Activated CD8-positive, alpha-beta memory T cell treated with anti-CD3 and anti-CD28 coated beads for 36 hours (primary cell): ENCODE measurements around the gene BMP2. TPM values are rescaled to one million over a fixed set of nuclear protein-coding genes. Genes with fewer than 3 reads are reported as not detected.

Experiments
- CTCF ChIA-PET: fragments of 350-600 bp; sonication (Branson Sonifier 250); formaldehyde crosslinking; loops from one replicate; lab custom pipeline; 2021; ENCODE audit warnings: antibody characterized with exemption; lab: Charles Lee
- POLR2A ChIA-PET: fragments of 350-600 bp; sonication (Branson Sonifier 250); formaldehyde crosslinking; loops from one replicate; lab custom pipeline; 2021; ENCODE audit warnings: antibody characterized with exemption; lab: Charles Lee
- total RNA-seq, 2 experiments: library from RNA; stranded (reverse); gene quantifications; one replicate each; pipeline ENCODE4 v1.2.3, GENCODE V29; 2021

The BMP2 gene
- total RNA-seq = not detected

- ChIA-PET POLR2A (no interaction called here), CTCF (no interaction called here)
Observed at GRCh38 chr20:6767536-6768227, at the start of gene BMP2. Gene BMP2 (plus strand): TSS chr20:6767686. CDS start chr20:6770127, 2,441 bp downstream.

GRCh38 chr20:6718662-6719368, 48.7 kb upstream of the BMP2 start:
- ChIA-PET CTCF (no interaction called here), POLR2A (no interaction called here)

- ChIA-PET POLR2A (no interaction called here), CTCF (no interaction called here)
Observed at GRCh38 chr20:6719369-6719721, 48.1 kb upstream of the BMP2 start.

- POLR2A ChIA-PET = no interaction called here
- CTCF ChIA-PET = no interaction called here
Observed at GRCh38 chr20:6726761-6727160, 40.7 kb upstream of the BMP2 start.

GRCh38 chr20:6730672-6731328, 36.7 kb upstream of the BMP2 start:
- ChIA-PET CTCF (no interaction called here), POLR2A (no interaction called here)

GRCh38 chr20:6732001-6732447, 35.5 kb upstream of the BMP2 start:
- ChIA-PET POLR2A (no interaction called here), CTCF (no interaction called here)

GRCh38 chr20:6732851-6733250, 34.6 kb upstream of the BMP2 start:
- POLR2A ChIA-PET = no interaction called here
- CTCF ChIA-PET = no interaction called here

GRCh38 chr20:6733965-6734364, 33.5 kb upstream of the BMP2 start:
- CTCF ChIA-PET = no interaction called here
- POLR2A ChIA-PET = no interaction called here

- ChIA-PET CTCF (no interaction called here), POLR2A (no interaction called here)
Observed at GRCh38 chr20:6735942-6736845, 31.3 kb upstream of the BMP2 start.

GRCh38 chr20:6739406-6739805, 28.1 kb upstream of the BMP2 start:
- ChIA-PET CTCF (no interaction called here), POLR2A (no interaction called here)

- ChIA-PET CTCF (no interaction called here), POLR2A (no interaction called here)
Observed at GRCh38 chr20:6740096-6740495, 27.4 kb upstream of the BMP2 start.

- CTCF ChIA-PET = no interaction called here
Observed at GRCh38 chr20:6744180-6744579, 23.3 kb upstream of the BMP2 start.

GRCh38 chr20:6744805-6745204, 22.7 kb upstream of the BMP2 start:
- ChIA-PET POLR2A (no interaction called here), CTCF (no interaction called here)

More at GRCh38 chr20:6744180-6744579, 23.3 kb upstream of the BMP2 start:
- POLR2A ChIA-PET = no interaction called here

- CTCF ChIA-PET = no interaction called here
- POLR2A ChIA-PET = no interaction called here
Observed at GRCh38 chr20:6746901-6747609, 20.4 kb upstream of the BMP2 start.

- POLR2A ChIA-PET = no interaction called here
- CTCF ChIA-PET = no interaction called here
Observed at GRCh38 chr20:6750438-6750837, 17.0 kb upstream of the BMP2 start.

- ChIA-PET CTCF (no interaction called here), POLR2A (no interaction called here)
Observed at GRCh38 chr20:6756693-6757595, 10.5 kb upstream of the BMP2 start.

- CTCF ChIA-PET = no interaction called here
- POLR2A ChIA-PET = no interaction called here
Observed at GRCh38 chr20:6764619-6765018, 2.9 kb upstream of the BMP2 start.

GRCh38 chr20:6765469-6766058, 1.9 kb upstream of the BMP2 start:
- POLR2A ChIA-PET = no interaction called here
- CTCF ChIA-PET = no interaction called here
